ENCODE data around the gene DAZAP1.

The DAZAP1 gene

GRCh38 chr19:1377176-1377964, 30.0 kb upstream of the DAZAP1 start:
- no peak for DNase-seq (ENCODE audit: low spot score)

GRCh38 chr19:1377965-1378785, 29.2 kb upstream of the DAZAP1 start:
- no peak for DNase-seq (ENCODE audit: low spot score)

GRCh38 chr19:1379126-1379905, 28.1 kb upstream of the DAZAP1 start:
- no peak for DNase-seq (ENCODE audit: low spot score)

- no peak for DNase-seq (ENCODE audit: low spot score)
Measured at GRCh38 chr19:1379961-1380489, 27.4 kb upstream of the DAZAP1 start.

- no peak for DNase-seq (ENCODE audit: low spot score)
Measured at GRCh38 chr19:1382250-1382649, 25.1 kb upstream of the DAZAP1 start.

GRCh38 chr19:1383017-1383311, 24.4 kb upstream of the DAZAP1 start:
- no peak for DNase-seq (ENCODE audit: low spot score)

- peak; percentile 72 for DNase-seq (ENCODE audit: low spot score)
Measured at GRCh38 chr19:1383312-1384084, 23.9 kb upstream of the DAZAP1 start, which contains the start of gene NDUFS7. TSS of gene NDUFS7 (plus strand) at chr19:1383907. CDS start at chr19:1383927, 20 bp downstream.

GRCh38 chr19:1384085-1384462, 23.3 kb upstream of the DAZAP1 start:
- no peak for DNase-seq (ENCODE audit: low spot score)

GRCh38 chr19:1384478-1385110, 22.8 kb upstream of the DAZAP1 start:
- DNase-seq (ENCODE audit: low spot score), result no peak

- DNase-seq (ENCODE audit: low spot score), result no peak
Measured at GRCh38 chr19:1385816-1386215, 21.6 kb upstream of the DAZAP1 start.

- DNase-seq (ENCODE audit: low spot score), result no peak
Measured at GRCh38 chr19:1386945-1387683, 20.3 kb upstream of the DAZAP1 start.

- DNase-seq (ENCODE audit: low spot score), result no peak
Measured at GRCh38 chr19:1387684-1388636, 19.4 kb upstream of the DAZAP1 start.

- no peak for DNase-seq (ENCODE audit: low spot score)
Measured at GRCh38 chr19:1388637-1389026, 18.8 kb upstream of the DAZAP1 start.

GRCh38 chr19:1389033-1389940, 18.1 kb upstream of the DAZAP1 start:
- DNase-seq (ENCODE audit: low spot score), result no peak

- DNase-seq (ENCODE audit: low spot score), result no peak
Measured at GRCh38 chr19:1390890-1391423, 16.4 kb upstream of the DAZAP1 start.

- DNase-seq (ENCODE audit: low spot score), result no peak
Measured at GRCh38 chr19:1392407-1392806, 15.0 kb upstream of the DAZAP1 start.

- no peak for DNase-seq (ENCODE audit: low spot score)
Measured at GRCh38 chr19:1392939-1393530, 14.4 kb upstream of the DAZAP1 start.

- no peak for DNase-seq (ENCODE audit: low spot score)
Measured at GRCh38 chr19:1393841-1394240, 13.5 kb upstream of the DAZAP1 start.

Measured in HuH-7 (cell line).